ENCODE data around the gene NTSR1. TPM values are rescaled to one million over a fixed set of nuclear protein-coding genes. Genes with fewer than 3 reads are reported as not detected.

The NTSR1 gene
- total RNA-seq, 4 donors from 2014 or later, result 1.5 to 23.9 (median 4.7) TPM

DNA sequence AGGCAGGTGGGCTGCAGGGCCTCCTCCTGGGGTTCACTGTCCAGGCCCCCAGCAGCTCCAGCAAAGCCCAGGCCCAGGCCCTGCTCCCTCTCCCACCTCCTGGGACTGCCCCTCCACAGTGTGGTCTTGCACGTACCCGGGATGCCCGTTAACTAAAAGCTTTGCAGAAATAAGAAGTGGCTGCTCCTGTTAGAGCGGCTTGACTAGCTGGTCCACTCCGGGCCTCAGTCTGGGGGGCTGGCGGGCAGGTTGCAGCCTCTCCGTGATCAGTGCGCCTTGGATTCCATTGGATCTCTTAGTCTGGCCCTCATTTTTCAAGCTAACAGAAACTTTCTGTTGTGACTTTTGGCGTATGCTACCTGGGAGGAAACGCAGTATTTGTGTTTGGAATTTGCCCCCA lies 39.4 kb upstream of the NTSR1 start:
- Histone ChIP-seq H3K27ac (no peak overlapping the region), H3K4me3 (no peak overlapping the region), H3K27me3 (no peaks in the 10 kb centered on the region), H3K36me3 (no peaks in the 10 kb centered on the region), H3K9me3 (no peaks in the 10 kb centered on the region), H3K4me1 (peaks cover 8 to 26% (median 20%) of the 10 kb centered on the region in 4 donors)
- no peak for DNase-seq
- intact Hi-C loops (cut with DNase I; ENCODE audit: low total_unique reads) (loop anchor here (2.0 kb wide), 1 partner anchor 122 kb away; no protein-coding TSS in a partner anchor), in situ Hi-C loops (cut with MboI; ENCODE audit: low pct_ligation_motif_present in 1 of 4, low pct_unique_long_range_greater_than_20kb in 1 of 4, low sequenced_read_pairs in 3 of 4) (loop anchor here in 3 of 4 donors (10.0 to 25.0 kb wide), 2 partner anchors 118 to 136 kb away; partner anchors contain the start of genes OGFR (in 2 of the 3) and MRGBP (in 1 of the 3))
- TF ChIP-seq POLR2AphosphoS5 (IDR thresholded peaks at IDR 0.05) (no peak), POLR2A (IDR thresholded peaks at IDR 0.05) (no peak)
- WGBS, 2 donors (ENCODE audit: low coverage in 1 of 2), result 95 to 100% methylated on average over 1 to 10 of the region's 10 CpGs

DNA sequence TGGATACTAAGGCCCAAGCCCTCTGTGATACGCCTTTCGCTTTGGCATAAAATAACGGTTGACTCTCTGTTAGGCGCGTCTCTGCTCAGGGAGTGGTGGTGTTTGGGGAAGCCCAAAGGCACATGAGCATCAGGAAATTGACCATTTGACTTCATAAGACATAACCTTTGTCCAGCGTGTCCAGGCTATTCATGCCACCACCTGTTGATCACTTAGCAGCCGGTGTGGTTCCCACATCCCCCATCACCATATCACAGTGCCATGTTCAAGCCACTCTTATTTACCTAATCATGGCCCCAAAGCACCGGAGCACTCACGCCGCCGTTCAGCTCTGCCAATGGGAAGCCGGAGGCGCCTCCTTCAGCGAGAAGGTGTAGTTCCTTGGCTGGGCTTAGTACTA lies 38.5 kb upstream of the NTSR1 start:
- Histone ChIP-seq H3K27ac (no peak overlapping the region), H3K36me3 (no peaks in the 10 kb centered on the region), H3K4me3 (no peak overlapping the region), H3K4me1 (peaks cover 8 to 26% (median 20%) of the 10 kb centered on the region in 4 donors), H3K9me3 (no peaks in the 10 kb centered on the region), H3K27me3 (no peaks in the 10 kb centered on the region)
- TF ChIP-seq POLR2AphosphoS5 (IDR thresholded peaks at IDR 0.05) (no peak), EP300 (IDR thresholded peaks at IDR 0.05; ENCODE audit: low read depth) (no peak)
- 95% methylated on average over 14 of the region's 14 CpGs; no CpG with 5 or more reads in 1 of the 2 donors for WGBS, 2 donors (ENCODE audit: low coverage in 1 of 2)
- intact Hi-C loops (cut with DNase I; ENCODE audit: low total_unique reads), result no loop called here
- no peak for DNase-seq
- in situ Hi-C loops (cut with MboI; ENCODE audit: low pct_ligation_motif_present in 1 of 4, low pct_unique_long_range_greater_than_20kb in 1 of 4, low sequenced_read_pairs in 3 of 4), result loop anchor here in 1 of 4 donors (25.0 kb wide), 1 partner anchor 117 kb away; the partner anchor contains the start of gene MRGBP

DNA sequence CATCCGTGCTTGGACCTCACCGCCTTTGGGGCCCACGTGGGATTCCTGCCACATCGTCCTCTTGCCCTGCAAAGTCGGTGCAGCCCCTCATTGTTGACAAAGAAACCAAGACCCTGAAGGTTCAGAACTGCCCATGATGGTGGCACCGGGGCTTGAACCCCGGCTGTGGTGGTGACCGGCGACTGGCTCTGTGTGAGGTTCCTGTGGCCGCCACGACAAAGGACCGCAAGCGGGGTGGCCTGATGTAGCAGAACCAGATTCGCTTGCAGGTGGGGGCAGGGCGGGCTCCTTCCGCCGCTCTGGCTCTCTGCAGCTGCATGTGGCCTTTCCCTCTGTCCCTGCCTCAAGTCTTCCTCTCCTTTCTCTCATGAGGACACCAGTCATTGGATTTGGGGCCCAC lies 37.6 kb upstream of the NTSR1 start:
- no peak for DNase-seq
- WGBS, 2 donors (ENCODE audit: low coverage in 1 of 2), result 97% methylated on average over 17 of the region's 17 CpGs; no CpG with 5 or more reads in 1 of the 2 donors
- Histone ChIP-seq H3K27ac (no peak overlapping the region), H3K36me3 (no peaks in the 10 kb centered on the region), H3K27me3 (no peaks in the 10 kb centered on the region), H3K4me3 (no peak overlapping the region), H3K4me1 (peaks cover 8 to 26% (median 20%) of the 10 kb centered on the region in 4 donors), H3K9me3 (no peaks in the 10 kb centered on the region)
- intact Hi-C loops (cut with DNase I; ENCODE audit: low total_unique reads) (no loop called here), in situ Hi-C loops (cut with MboI; ENCODE audit: low pct_ligation_motif_present in 1 of 4, low pct_unique_long_range_greater_than_20kb in 1 of 4, low sequenced_read_pairs in 3 of 4) (loop anchor here in 1 of 4 donors (25.0 kb wide), 1 partner anchor 116 kb away; the partner anchor contains the start of gene MRGBP)
- TF ChIP-seq POLR2AphosphoS5 (IDR thresholded peaks at IDR 0.05) (no peak), EP300 (IDR thresholded peaks at IDR 0.05; ENCODE audit: low read depth) (no peak), POLR2A (IDR thresholded peaks at IDR 0.05) (no peak)
- TF ChIP-seq, protein P1, sequence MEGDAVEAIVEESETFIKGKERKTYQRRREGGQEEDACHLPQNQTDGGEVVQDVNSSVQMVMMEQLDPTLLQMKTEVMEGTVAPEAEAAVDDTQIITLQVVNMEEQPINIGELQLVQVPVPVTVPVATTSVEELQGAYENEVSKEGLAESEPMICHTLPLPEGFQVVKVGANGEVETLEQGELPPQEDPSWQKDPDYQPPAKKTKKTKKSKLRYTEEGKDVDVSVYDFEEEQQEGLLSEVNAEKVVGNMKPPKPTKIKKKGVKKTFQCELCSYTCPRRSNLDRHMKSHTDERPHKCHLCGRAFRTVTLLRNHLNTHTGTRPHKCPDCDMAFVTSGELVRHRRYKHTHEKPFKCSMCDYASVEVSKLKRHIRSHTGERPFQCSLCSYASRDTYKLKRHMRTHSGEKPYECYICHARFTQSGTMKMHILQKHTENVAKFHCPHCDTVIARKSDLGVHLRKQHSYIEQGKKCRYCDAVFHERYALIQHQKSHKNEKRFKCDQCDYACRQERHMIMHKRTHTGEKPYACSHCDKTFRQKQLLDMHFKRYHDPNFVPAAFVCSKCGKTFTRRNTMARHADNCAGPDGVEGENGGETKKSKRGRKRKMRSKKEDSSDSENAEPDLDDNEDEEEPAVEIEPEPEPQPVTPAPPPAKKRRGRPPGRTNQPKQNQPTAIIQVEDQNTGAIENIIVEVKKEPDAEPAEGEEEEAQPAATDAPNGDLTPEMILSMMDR (IDR thresholded peaks at IDR 0.05), result no peak

DNA sequence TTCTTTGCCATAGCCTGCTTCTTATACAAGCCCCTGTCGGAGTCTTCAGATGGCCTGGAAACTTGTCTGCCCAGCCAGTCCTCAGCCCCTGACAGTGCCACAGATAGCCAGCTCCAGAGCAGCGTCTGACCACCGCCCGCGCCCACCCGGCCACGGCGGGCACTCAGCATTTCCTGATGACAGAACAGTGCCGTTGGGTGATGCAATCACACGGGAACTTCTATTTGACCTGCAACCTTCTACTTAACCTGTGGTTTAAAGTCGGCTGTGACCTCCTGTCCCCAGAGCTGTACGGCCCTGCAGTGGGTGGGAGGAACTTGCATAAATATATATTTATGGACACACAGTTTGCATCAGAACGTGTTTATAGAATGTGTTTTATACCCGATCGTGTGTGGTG lies 36.9 kb upstream of the NTSR1 start:
- no peaks in the 10 kb centered on the region for H3K9me3 ChIP-seq
- in situ Hi-C loops (cut with MboI; ENCODE audit: low pct_ligation_motif_present in 1 of 4, low pct_unique_long_range_greater_than_20kb in 1 of 4, low sequenced_read_pairs in 3 of 4), result loop anchor here in 1 of 4 donors (25.0 kb wide), 1 partner anchor 116 kb away; the partner anchor contains the start of gene MRGBP
- no peak for TF ChIP-seq POLR2A (IDR thresholded peaks at IDR 0.05)
- TF ChIP-seq EP300 (IDR thresholded peaks at IDR 0.05; ENCODE audit: low read depth), result no peak
- TF ChIP-seq, protein P1 (IDR thresholded peaks at IDR 0.05), result no peak
- no peak for TF ChIP-seq POLR2AphosphoS5 (IDR thresholded peaks at IDR 0.05)
- 87% methylated on average over 15 of the region's 15 CpGs; no CpG with 5 or more reads in 1 of the 2 donors for WGBS, 2 donors (ENCODE audit: low coverage in 1 of 2)
- no peak overlapping the region for H3K4me3 ChIP-seq
- intact Hi-C loops (cut with DNase I; ENCODE audit: low total_unique reads), result no loop called here
- no peak for DNase-seq
- H3K36me3 ChIP-seq, result no peaks in the 10 kb centered on the region
- no peaks in the 10 kb centered on the region for H3K27me3 ChIP-seq
- H3K27ac ChIP-seq, result no peak overlapping the region
- H3K4me1 ChIP-seq, result peaks cover 8 to 19% (median 12%) of the 10 kb centered on the region in 4 donors

DNA sequence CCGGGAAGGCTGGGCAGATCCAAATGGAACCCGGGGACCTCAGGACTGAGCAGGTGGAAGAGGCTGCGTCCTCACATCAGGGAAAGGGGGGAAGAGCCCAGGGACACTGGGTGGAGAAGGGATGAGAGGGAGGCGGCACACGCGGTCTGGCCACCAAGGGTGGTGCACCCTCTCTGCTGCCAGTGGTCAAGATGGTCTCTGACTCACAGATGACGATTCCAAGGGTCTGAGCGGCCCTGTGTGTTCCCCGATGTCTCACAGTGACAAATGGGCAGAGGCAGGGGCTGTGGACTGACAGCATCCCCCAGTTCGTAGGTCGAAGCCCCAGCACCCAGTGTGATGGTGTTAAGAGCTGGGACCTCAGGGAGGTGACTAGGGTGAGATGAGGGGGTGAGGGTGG lies 34.3 kb upstream of the NTSR1 start:
- DNase-seq, result no peak
- in situ Hi-C loops (cut with MboI; ENCODE audit: low pct_ligation_motif_present in 1 of 4, low pct_unique_long_range_greater_than_20kb in 1 of 4, low sequenced_read_pairs in 3 of 4) (loop anchor here in 1 of 4 donors (25.0 kb wide), 1 partner anchor 113 kb away; the partner anchor contains the start of gene MRGBP), intact Hi-C loops (cut with DNase I; ENCODE audit: low total_unique reads) (no loop called here)

More for the DNA sequence above, 34.3 kb upstream of the NTSR1 start:
- no peaks in the 10 kb centered on the region for H3K9me3 ChIP-seq
- no peak overlapping the region for H3K27ac ChIP-seq
- H3K4me3 ChIP-seq, result no peak overlapping the region
- H3K4me1 ChIP-seq, result no peaks in the 10 kb centered on the region
- no peak for TF ChIP-seq POLR2AphosphoS5 (IDR thresholded peaks at IDR 0.05)
- TF ChIP-seq, protein P1 (IDR thresholded peaks at IDR 0.05), result no peak
- TF ChIP-seq EP300 (IDR thresholded peaks at IDR 0.05; ENCODE audit: low read depth), result no peak
- no peak for TF ChIP-seq POLR2A (IDR thresholded peaks at IDR 0.05)
- WGBS, 2 donors (ENCODE audit: low coverage in 1 of 2), result 88% methylated on average over 11 of the region's 11 CpGs; no CpG with 5 or more reads in 1 of the 2 donors
- no peaks in the 10 kb centered on the region for H3K36me3 ChIP-seq
- H3K27me3 ChIP-seq, result no peaks in the 10 kb centered on the region
